Right renal cortex interstitium (tissue), 3 donors: ENCODE data around the gene SURF1. TPM values are rescaled to one million over a fixed set of nuclear protein-coding genes. Genes with fewer than 3 reads are reported as not detected.

Experiments used
- DNase-seq, 3 donors: peaks; one replicate each; pipeline ENCODE4 v3.0.0-alpha.2; 2013; ENCODE audit warnings: low read depth in 3 of 3, low spot score in 2 of 3
- polyA plus RNA-seq, 3 donors: library from polyadenylated mRNA; unstranded; fragments of 120-200 nt; gene quantifications; one replicate each; pipeline ENCODE4 v1.2.1, GENCODE V29; 2013; ENCODE audit not compliant: insufficient read length in 3 of 3

SURF1 gene
- polyA plus RNA-seq, 3 donors, result 36.6 to 47.0 (median 42.2) TPM

DNA sequence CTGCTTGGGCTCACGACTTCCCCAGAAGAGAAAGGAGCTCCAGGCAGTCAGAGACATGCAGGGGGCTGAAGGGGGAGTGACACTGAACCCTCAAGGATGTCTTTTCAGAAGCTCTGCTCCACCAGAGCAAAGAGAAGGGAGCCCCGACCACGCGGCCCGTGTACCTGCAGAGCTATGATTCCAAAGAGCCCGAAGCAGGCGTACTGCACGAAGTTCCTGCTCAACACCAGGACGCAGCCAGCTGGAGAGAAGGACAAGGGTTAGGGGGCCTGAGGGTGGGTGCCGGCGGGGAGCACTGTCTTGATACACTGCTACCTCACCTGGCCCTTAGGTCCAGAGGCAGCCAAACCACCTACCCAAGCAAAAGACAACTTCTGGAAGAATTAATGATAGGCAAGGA, 10.1 kb upstream of the SURF1 start:
- no peak for DNase-seq

DNA sequence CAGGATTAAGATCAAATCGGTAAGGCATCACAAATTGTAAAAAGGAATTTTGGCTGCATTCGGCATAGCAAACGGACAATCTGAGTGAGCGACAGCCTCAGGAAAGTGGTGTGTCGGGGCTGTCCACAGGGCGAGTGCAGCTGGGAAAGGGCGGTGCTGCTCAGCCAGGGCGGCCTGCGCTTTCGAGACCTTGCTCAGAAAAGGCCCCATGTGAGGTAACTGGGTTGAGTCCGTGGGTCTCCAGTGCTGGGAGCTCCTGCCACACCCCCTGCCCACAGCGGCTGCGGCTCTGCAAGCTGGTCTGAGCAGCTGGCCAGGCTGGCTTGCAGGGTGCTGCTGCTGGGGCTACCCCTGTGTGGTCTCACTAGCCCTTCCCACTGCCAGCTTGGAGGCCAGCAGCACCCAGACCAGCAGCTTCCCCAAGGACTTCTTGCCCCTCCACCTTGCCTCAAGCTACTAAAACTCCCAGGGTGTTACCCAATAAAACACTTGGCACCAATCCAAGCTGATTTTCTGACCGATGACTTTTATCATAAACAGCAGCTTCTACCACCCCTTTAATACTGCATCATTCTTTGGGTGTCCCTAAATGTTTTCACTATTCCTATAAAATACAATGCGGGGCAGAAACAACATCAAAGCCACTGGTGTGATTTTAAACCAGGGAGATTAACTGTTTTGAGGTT, 6.2 kb upstream of the SURF1 start:
- no peak for DNase-seq

GRCh38 chr9:133361507-133362092, 5.3 kb upstream of the SURF1 start:
- no peak for DNase-seq

- DNase-seq, result no peak
Observed at GRCh38 chr9:133360400-133361393, 4.4 kb upstream of the SURF1 start.

DNA sequence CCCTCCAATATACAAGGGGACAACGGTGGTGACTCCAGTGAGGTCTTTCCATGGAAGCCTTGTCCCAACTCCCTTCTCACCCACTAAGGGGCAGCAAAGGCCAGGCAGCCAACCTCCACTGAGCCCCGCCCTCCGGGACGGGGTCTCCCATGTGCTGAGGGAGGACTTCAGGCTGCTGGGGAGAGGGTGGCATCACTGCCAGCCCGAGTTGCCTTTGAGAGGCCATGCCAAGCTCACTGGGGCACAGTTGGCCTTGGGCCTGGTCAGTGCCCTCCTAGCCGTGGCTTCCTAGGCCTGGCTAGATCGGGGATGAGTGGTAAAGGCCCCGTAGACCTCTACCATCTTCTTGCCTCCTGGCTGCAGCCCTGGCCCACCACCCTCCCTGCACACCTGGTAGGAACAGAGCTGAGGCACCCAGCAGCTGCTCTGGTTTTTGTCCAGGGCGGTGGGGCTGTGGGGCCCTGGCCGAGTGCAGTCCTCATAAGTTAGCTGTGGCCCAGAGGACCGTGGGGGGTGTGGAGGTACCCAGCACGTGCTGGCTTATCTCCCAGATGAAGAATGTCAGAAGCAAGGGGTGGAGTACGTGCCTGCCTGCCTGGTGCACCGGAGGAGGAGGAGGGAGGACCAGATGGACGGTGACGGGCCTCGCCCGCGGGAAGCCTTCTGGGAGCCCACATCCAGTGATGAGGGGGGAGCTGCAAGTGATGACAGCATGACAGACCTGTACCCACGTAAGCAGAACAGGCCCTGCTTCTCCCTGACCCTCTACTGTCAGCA, 3.3 kb upstream of the SURF1 start:
- no peak for DNase-seq

- no peak for DNase-seq
Observed at GRCh38 chr9:133357656-133358055, 1.4 kb upstream of the SURF1 start.

- DNase-seq, result no peak
Observed at GRCh38 chr9:133355881-133356357, 368 bp downstream of the SURF1 start.

DNA sequence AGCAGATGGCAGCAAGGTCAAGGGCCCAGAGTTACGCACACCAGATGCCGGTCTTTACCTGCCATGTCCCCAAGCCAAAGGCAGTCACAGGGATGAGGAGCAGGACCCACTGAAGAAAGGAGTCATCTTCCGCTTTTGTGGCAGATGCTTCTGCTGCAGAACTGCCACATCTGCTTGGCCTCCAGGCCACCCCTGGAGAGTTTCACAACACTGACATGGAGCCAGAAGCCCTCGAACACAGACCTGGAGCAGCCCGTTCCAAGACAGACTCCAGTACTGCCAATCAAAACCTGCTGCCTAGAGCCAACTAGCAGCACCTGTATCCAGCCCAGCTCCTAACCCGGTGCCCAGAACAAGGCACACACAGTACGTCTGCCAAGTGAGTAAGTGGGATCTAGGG, 1.5 kb downstream of the SURF1 start:
- DNase-seq, result no peak

GRCh38 chr9:133353548-133353947, 2.7 kb downstream of the SURF1 start:
- no peak for DNase-seq

DNA sequence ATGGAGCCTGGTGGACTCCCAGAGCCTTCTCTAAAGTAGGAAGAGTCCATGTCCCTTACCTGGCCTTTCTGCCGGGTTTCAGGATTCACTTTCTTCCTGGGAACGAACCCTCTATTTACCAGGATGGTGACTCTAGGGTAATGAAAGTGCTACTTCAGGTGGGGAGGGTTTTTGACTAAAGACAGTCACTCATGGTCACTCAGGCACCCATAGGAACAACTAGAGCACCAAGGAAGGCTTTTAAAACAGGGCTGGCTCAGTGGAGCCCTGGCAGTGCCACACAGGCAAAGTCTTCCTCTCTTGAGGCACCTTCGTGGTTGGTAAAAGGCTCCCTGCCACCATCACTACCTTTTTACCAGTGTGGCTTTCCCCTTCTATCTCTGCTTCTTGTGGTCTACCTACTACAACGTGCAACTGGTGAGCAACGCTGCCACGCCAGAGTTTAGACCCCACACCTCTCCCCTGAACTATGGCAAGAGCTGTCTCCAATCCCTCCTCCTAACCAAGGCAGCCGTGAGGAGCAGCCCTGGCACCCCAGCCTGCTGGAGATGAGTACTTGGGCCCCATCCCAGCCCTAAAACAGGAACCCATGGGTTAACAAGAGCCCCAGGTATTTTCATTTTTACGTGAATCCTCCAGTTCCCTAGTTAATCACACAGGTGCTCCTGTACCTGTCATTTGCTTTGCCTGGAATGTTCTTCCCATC, 3.5 kb downstream of the SURF1 start:
- DNase-seq, result no peak

- DNase-seq, result no peak
Observed at GRCh38 chr9:133351908-133352634, 4.2 kb downstream of the SURF1 start.

- no peak for DNase-seq
Observed at GRCh38 chr9:133351526-133351907, 4.8 kb downstream of the SURF1 start.

- no peak for DNase-seq
Observed at GRCh38 chr9:133349965-133350616, 6.2 kb downstream of the SURF1 start.

GRCh38 chr9:133348718-133349573, 7.3 kb downstream of the SURF1 start:
- DNase-seq, result no peak

DNA sequence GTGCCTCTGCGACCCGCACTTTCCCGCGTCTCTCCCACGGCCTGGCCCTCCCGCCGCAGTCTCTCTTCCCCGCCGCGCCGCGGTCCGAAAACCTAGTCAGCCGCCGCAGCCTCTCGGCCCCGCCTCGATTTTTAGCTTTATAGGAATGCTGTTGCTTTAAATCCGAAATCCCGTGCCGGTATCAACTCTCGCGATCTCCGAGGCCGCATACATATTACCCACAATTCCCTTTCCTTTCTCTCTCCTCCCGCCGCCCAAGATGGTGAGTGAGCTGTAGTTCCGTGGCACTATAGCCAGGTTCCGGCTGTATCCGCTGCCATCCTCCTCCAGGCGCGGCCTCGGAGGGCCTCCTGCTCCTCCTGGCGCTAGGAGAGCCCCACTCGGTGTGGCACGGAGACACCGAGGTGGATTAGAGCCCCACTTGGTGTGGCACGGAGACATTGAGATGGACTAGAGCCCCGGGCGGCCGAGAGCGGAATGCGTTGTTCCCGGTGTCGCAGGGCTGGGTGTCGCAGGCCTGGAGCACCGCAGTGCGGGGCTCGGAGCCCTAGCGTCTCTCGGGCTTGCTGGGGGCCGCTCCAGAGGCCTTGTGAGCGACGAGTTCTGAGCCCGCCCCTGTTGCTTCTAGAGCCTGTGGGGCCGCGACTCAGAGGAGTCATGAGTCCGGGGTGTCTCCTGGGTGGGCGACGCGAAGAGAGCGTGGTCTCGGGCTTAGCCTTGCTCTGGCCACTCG, 8.1 kb downstream of the SURF1 start, which contains the start of the genes MED22 and RPL7A:
Gene MED22, minus strand, starts transcription at position 147 of the 733 bp plus-strand sequence. CDS start 1,469 bp downstream, outside the sequence.
Gene RPL7A, plus strand, starts transcription at position 234 of the 733 bp plus-strand sequence. Its CDS starts 26 bp downstream, at position 260.
- DNase-seq, result peak; percentile 91 to 95 (median 94)

GRCh38 chr9:133347515-133347984, 8.7 kb downstream of the SURF1 start:
- no peak for DNase-seq
